ENCODE measurements around the gene GRM7.

GRCh38 chr3:7322957-7323669 lies 462.2 kb downstream of the GRM7 start:
- TF ChIP-seq, protein P1, sequence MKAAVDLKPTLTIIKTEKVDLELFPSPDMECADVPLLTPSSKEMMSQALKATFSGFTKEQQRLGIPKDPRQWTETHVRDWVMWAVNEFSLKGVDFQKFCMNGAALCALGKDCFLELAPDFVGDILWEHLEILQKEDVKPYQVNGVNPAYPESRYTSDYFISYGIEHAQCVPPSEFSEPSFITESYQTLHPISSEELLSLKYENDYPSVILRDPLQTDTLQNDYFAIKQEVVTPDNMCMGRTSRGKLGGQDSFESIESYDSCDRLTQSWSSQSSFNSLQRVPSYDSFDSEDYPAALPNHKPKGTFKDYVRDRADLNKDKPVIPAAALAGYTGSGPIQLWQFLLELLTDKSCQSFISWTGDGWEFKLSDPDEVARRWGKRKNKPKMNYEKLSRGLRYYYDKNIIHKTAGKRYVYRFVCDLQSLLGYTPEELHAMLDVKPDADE (IDR thresholded peaks at IDR 0.05), result no peak
- TF ChIP-seq, protein P2, sequence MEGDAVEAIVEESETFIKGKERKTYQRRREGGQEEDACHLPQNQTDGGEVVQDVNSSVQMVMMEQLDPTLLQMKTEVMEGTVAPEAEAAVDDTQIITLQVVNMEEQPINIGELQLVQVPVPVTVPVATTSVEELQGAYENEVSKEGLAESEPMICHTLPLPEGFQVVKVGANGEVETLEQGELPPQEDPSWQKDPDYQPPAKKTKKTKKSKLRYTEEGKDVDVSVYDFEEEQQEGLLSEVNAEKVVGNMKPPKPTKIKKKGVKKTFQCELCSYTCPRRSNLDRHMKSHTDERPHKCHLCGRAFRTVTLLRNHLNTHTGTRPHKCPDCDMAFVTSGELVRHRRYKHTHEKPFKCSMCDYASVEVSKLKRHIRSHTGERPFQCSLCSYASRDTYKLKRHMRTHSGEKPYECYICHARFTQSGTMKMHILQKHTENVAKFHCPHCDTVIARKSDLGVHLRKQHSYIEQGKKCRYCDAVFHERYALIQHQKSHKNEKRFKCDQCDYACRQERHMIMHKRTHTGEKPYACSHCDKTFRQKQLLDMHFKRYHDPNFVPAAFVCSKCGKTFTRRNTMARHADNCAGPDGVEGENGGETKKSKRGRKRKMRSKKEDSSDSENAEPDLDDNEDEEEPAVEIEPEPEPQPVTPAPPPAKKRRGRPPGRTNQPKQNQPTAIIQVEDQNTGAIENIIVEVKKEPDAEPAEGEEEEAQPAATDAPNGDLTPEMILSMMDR (conservative IDR thresholded peaks at IDR 0.05; ENCODE audit: low read depth in 2 of 2), result no peak
- no peak for TF ChIP-seq EZH2 (IDR thresholded peaks at IDR 0.05; ENCODE audit: low read depth, unreplicated experiment)
- no peak for TF ChIP-seq REST (IDR thresholded peaks at IDR 0.05; ENCODE audit: unreplicated experiment)
- no peak for TF ChIP-seq JUNB (IDR thresholded peaks at IDR 0.05; ENCODE audit: unreplicated experiment)
- TF ChIP-seq POLR2AphosphoS5 (IDR thresholded peaks at IDR 0.05; ENCODE audit: low read depth), result no peak
- no peak for TF ChIP-seq NANOG (IDR thresholded peaks at IDR 0.05; ENCODE audit: borderline replicate concordance)
